DMS 273 (cell line): ENCODE measurements around the gene SLC5A11.

Experiments used
- DNase-seq: peaks from one replicate; lab custom pipeline; 2025; ENCODE audit not compliant: unreplicated experiment; lab: John Stamatoyannopoulos, UW

SLC5A11 gene

GRCh38 chr16:24915576-24915975, 69.8 kb downstream of the SLC5A11 start:
- DNase-seq: no peak

- no peak for DNase-seq
These were observed 71.5 kb downstream of the SLC5A11 start for GRCh38 chr16:24917236-24917635.

GRCh38 chr16:24917891-24918290, 72.1 kb downstream of the SLC5A11 start:
- DNase-seq: no peak

GRCh38 chr16:24918641-24919040, 72.9 kb downstream of the SLC5A11 start:
- no peak for DNase-seq

- no peak for DNase-seq
These were observed 73.8 kb downstream of the SLC5A11 start for GRCh38 chr16:24919536-24919935.

- no peak for DNase-seq
These were observed 74.8 kb downstream of the SLC5A11 start for GRCh38 chr16:24920568-24920967.

GRCh38 chr16:24921229-24921628, 75.5 kb downstream of the SLC5A11 start:
- DNase-seq: no peak

- DNase-seq: no peak
These were observed 79.4 kb downstream of the SLC5A11 start for GRCh38 chr16:24925163-24925562.

GRCh38 chr16:24929409-24929808, 83.6 kb downstream of the SLC5A11 start:
- DNase-seq: no peak

- DNase-seq: no peak
These were observed 84.7 kb downstream of the SLC5A11 start for GRCh38 chr16:24930440-24930839.

- DNase-seq: no peak
These were observed 85.3 kb downstream of the SLC5A11 start for GRCh38 chr16:24931091-24931490.

GRCh38 chr16:24935336-24935735, 89.6 kb downstream of the SLC5A11 start:
- no peak for DNase-seq

GRCh38 chr16:24936151-24936550, 90.4 kb downstream of the SLC5A11 start:
- DNase-seq: no peak

GRCh38 chr16:24939224-24939623, 93.5 kb downstream of the SLC5A11 start:
- no peak for DNase-seq

GRCh38 chr16:24939738-24940137, 94.0 kb downstream of the SLC5A11 start:
- DNase-seq: no peak

GRCh38 chr16:24943471-24943870, 97.7 kb downstream of the SLC5A11 start:
- DNase-seq: no peak

- DNase-seq: no peak
These were observed 98.4 kb downstream of the SLC5A11 start for GRCh38 chr16:24944206-24944605.

- no peak for DNase-seq
These were observed 100.4 kb downstream of the SLC5A11 start for GRCh38 chr16:24946155-24946554.

- no peak for DNase-seq
These were observed 104.5 kb downstream of the SLC5A11 start for GRCh38 chr16:24950275-24950674.

- no peak for DNase-seq
These were observed 107.5 kb downstream of the SLC5A11 start for GRCh38 chr16:24953306-24953705.

GRCh38 chr16:24953721-24954120, 108.0 kb downstream of the SLC5A11 start:
- DNase-seq: no peak

GRCh38 chr16:24954137-24954536, 108.4 kb downstream of the SLC5A11 start:
- DNase-seq: no peak

- DNase-seq: no peak
These were observed 110.4 kb downstream of the SLC5A11 start for GRCh38 chr16:24955975-24956731.
